ENCODE measurements around the gene CTAGE15. TPM values are rescaled to one million over a fixed set of nuclear protein-coding genes. Genes with fewer than 3 reads are reported as not detected.
"Not testable (repeated sequence)": the region's sequence is repeated elsewhere in the genome, so short reads cannot be mapped to it uniquely, and the experiment has no call there.

CTAGE15 gene, protein sequence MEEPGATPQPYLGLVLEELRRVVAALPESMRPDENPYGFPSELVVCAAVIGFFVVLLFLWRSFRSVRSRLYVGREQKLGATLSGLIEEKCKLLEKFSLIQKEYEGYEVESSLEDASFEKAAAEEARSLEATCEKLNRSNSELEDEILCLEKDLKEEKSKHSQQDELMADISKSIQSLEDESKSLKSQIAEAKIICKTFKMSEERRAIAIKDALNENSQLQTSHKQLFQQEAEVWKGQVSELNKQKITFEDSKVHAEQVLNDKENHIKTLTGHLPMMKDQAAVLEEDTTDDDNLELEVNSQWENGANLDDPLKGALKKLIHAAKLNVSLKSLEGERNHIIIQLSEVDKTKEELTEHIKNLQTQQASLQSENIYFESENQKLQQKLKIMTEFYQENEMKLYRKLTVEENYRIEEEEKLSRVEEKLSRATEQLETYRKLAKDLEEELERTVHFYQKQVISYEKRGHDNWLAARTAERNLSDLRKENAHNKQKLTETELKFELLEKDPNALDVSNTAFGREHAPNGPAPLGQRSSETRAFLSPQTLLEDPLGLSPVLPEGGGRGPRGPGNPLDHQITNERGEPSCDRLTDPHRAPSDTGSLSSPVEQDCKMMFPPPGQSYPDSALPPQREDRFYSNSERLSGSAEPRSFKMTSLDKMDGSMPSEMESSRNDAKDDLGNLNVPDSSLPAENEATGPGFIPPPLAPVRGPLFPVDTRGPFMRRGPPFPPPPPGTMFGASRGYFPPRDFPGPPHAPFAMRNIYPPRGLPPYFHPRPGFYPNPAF
- not detected in 2 replicates for total RNA-seq (2014; rRNA removed; shearing (Covaris generic); ENCODE audit: low replicate concordance)

DNA sequence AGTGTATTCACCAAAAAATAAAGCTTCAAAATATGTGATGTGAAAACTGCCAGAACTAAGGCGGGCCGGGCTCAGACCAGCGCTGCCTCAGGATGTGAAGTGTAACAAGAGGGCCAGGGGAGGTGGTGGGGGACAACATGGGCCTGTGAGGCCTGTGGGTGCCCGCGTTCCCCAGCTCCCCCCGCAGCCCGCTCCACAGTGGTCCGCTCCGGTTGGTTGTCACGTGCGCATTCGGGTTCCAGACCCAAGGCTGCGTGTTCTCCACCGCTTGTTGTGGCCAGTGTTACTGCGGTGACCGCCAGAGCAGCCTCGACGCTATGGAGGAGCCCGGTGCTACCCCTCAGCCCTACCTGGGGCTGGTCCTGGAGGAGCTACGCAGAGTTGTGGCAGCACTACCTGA lies at the start of gene CTAGE15:
TSS of gene CTAGE15 (plus strand) at position 301 of the 400 bp plus-strand sequence. CDS start at position 318, 17 bp downstream.
- DNase-seq, H3K9me3 ChIP-seq, H3K27me3 ChIP-seq: not testable (repeated sequence)

DNA sequence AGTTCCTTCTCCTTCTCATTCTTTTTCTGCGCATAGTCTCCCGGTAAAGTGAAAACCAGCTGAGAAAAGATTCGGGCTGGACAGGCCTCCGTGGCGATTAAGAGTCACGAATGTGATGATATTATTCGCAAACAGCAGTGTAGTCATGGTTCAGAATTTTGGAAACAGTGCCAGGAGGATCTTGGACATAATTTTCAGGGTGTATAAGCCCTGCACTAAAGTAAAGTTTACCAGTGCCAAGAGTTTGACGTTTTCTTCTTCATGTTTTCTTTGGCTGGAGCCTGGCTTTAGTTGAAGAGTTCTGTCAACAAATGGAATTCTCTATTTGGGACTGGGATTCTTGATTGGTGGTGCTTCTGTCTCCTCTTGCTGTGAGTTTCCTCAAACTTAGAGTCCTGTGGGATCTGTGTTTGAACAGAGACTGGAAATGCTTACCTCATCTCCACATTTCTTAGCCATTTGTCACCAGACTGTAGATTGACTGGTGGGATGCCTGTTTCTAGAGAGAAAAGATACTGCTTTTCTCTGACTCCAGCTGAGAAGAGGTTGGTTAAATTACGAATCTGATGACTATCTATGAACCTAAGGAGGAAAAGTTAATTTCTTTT lies 49.2 kb upstream of the CTAGE15 start:
- H3K9me3 ChIP-seq, H3K4me3 ChIP-seq, H3K36me3 ChIP-seq, H3K27me3 ChIP-seq: not testable (repeated sequence)
- peak; percentile 28 for DNase-seq

More for the DNA sequence above, at the start of gene CTAGE15:
- not testable (repeated sequence) for H3K36me3 ChIP-seq, H3K4me3 ChIP-seq

DNA sequence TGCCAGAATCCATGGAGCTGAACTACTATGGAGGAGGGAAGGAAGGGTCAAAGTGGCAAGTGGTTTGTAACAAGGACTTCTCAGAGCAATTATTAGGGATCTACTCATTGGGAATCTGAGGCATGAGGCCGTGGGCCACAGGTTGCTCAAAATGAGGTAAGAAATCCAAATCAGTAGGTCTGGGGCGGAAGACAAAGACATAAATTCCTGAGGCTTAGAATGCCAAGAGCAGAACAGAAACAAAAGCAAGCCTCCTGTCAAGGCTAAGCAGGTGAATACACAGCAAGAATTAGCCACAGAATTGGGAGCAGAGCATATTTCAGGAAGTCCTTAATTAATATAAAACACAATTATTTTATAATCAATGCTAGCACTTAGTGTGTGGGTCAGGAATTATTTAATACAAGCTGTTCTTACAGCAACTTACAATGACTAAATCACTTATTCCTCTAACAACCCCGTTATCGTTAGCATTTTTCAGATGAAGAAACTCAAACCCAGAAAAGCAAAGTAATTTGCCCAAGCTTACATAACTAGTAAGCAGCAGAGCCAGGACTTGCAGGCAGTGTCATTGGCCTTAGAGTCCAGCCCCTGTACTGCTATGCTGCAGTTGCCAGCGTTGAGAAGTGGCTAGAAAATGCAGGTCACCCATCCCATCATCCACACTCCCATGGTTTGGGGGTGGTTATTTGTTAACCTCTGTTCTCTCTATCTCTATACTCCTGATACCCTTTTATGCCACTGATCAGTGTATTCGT lies 40.3 kb upstream of the CTAGE15 start:
- H3K36me3 ChIP-seq, H3K27me3 ChIP-seq, DNase-seq: not testable (repeated sequence)

DNA sequence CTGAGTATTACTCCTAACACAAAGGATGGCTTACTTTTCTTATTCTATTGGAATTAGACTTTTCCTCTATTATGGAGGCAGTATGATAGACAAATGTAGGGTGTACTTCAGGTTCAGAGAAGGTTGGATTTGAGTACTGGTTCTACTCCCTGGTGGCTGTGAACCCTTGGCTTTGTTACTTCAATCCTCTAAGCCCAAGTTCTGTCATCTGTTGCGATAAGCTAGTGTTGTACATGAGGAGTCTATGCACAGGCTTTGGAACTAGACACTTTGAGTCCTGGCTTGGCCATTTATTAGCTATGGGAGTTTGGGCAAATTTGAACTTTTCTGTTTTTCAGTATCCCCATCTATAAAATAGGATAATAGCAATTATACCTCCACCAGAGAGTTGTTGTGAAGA lies 39.7 kb upstream of the CTAGE15 start:
- not testable (repeated sequence) for H3K4me3 ChIP-seq, DNase-seq, H3K36me3 ChIP-seq, H3K9me3 ChIP-seq, H3K27me3 ChIP-seq

More for the DNA sequence above, 40.3 kb upstream of the CTAGE15 start:
- H3K4me3 ChIP-seq, H3K9me3 ChIP-seq: not testable (repeated sequence)

DNA sequence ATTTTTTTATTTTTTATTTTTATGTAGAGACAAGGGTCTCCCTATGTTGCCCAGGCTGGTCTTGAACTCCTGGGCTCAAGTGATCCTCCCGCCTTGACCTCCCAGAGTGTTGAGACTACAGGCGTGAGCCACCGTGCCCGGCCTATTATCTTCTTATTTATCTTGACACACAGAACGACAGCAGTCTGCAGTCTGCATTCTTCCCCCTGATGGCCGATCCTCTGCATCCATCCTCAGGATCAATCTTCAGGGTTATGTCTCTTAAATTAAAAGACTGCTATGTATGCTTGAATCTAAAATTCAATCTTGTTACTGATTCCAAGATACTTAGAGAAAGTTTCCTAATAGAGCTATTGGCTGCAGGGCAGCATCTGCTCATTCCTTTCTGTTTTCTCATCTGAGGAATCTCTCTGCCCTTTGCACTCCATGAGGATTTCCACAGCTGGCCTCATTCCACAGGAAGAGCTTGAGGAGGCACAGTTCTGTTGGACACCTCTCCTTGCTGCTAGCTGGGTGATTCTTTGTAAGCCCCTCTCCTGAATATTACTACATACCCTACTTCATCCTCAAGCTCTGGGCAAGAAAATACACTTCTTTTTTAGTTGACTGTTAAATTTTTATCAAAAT lies 38.3 kb upstream of the CTAGE15 start:
- not testable (repeated sequence) for H3K27me3 ChIP-seq, H3K4me3 ChIP-seq, DNase-seq, H3K9me3 ChIP-seq, H3K36me3 ChIP-seq

DNA sequence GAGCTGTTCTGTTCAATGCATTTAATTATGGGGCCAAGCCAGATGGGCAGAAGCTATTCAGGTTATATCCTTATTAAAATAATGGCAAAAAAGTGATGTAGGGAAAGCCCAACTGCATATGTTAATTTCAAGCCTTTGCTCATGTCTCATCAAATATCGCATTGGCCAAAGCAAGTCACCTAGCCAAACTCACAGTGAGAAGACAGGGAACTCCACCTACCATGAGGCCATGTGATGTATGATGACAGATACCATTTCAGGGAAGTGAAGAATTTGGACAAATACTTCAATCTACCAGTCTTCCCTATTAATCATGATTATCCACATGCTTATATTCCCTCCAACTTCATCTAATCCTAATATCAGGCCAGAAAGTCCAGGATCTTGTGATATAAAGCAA lies 35.2 kb upstream of the CTAGE15 start:
- H3K27me3 ChIP-seq, H3K36me3 ChIP-seq, H3K4me3 ChIP-seq, DNase-seq, H3K9me3 ChIP-seq: not testable (repeated sequence)

DNA sequence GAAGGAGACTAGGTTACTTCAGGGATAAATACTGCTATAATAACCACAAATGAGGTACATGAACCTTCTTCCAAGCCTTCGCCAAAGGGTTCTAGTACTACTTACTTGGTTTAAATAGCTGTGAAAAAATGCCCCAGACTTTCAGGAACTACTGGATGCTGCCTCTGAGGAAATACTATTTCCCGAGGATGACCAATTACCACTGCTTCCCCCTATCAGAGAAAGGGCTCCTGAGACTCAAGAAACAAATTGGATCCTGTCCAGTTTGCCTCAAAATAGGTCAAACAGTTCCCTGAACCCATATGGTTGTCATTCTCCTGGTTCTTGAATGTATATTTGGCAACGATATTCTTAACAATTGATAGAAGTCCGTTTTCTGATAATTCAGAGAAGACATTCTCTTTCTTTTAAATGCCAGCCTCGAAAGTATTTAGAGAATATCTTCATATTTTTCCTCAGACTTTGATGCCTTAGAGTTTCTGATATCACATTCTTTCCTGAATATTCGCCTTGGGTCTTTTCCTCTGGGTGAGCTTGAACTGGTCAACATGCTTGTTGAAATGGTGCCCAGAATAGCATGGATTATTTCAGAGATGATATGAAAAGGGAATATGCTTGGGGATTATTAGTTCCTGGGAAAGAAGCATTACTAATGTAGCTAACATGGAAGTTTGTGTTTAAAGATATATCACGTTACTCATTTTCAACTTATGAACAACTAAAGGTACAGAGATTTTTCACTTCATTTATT lies 28.1 kb upstream of the CTAGE15 start:
- not testable (repeated sequence) for H3K27me3 ChIP-seq, H3K36me3 ChIP-seq, H3K9me3 ChIP-seq, H3K4me3 ChIP-seq, DNase-seq

DNA sequence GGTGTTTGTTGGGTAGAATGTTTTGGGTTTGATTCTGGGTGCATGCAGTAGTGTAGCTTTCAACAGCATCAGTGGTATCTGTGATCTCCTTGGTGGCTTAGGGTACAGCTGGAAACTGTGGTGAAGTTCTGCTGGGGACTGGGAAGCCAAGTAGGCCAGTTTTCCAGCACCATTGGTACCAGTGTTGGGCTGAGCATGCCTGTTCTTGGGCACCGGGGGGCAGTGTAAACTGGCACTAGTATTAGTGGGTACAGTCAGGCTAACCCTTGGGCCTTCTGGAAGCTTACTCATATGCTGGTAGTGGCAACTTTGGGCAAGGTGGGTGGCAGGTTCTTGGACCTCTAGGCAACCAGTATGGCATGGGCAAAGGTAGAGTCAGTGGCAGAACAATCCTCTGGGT lies 15.6 kb upstream of the CTAGE15 start:
- H3K9me3 ChIP-seq, H3K27me3 ChIP-seq, DNase-seq, H3K4me3 ChIP-seq, H3K36me3 ChIP-seq: not testable (repeated sequence)

DNA sequence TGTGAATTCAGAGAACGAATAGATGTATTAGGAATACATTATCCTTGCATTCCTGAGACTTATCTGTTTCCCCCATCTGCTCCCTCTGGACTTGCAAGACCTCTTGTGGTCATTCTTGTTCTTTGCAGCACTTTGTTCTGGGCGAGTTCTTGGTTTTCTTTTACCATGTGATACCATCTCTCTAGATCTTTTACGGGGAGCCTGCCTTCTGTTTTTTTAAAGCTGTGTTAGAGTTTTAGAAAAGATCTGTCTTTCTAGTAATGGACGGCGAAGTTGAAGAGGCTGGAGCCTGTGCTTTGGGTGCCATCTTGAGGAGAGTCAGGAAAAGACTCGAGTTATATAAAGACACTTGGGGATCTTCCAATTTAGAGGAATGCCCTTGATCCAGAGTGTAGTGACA lies 8.3 kb upstream of the CTAGE15 start:
- DNase-seq = peak; percentile 3
- not testable (repeated sequence) for H3K4me3 ChIP-seq, H3K36me3 ChIP-seq, H3K9me3 ChIP-seq, H3K27me3 ChIP-seq

DNA sequence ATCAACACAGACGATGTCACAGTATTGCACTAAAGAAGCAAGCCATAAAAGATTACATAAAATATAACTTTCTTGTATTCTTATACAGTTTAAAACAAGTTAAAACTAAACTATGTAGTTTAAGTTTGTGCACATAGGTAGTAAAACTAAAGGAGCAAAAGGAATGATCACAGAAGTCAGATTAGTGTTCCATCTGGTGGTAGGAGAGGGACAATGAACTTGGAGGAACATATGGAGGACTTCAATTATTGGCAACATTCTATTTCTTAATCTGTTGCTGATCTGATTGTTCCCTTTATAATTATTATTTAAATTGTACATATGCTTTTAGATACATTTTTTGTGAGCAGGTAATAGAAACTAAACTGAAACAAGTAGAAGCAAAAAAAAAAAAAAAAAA lies 5.6 kb upstream of the CTAGE15 start:
- DNase-seq, H3K36me3 ChIP-seq, H3K4me3 ChIP-seq, H3K27me3 ChIP-seq, H3K9me3 ChIP-seq: not testable (repeated sequence)

DNA sequence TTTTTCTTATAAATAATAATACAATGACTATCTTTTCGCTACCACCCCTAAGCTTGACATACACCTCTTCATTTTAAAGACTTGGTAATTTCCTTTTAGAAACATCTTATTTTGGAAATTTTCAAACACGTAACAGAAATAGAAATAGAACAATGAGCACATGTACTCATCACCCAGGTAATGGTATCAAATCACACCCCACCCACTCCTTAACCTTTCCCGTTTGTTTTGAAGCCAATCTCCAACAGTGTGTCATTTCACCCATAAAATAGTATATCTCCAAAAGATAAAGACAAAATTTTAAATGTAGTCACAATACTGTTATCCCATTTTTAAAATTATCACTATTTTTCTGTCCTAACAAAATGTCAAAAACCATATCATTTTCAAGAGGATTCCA lies 16.6 kb downstream of the CTAGE15 start:
- not testable (repeated sequence) for H3K27me3 ChIP-seq, H3K36me3 ChIP-seq, H3K9me3 ChIP-seq, H3K4me3 ChIP-seq, DNase-seq

DNA sequence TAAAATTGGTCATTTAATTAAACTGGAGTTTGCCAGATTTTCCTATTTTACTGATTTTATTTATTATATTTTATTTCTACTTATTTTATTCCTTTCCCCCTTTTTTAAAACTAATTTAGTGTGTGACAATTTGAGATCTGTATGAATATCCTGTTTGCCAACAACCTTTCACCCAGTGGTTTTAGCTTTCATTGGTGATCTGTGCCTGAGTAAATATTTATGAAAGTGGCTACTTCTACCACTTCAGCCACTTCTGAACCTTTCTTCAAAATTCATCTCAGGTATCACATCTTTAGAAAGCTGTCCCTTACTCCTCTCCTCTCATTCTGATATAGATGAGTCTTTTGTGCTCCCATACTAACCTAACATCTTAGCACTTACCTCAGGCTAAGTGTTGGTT lies 18.3 kb downstream of the CTAGE15 start:
- H3K36me3 ChIP-seq, H3K9me3 ChIP-seq, H3K27me3 ChIP-seq, DNase-seq, H3K4me3 ChIP-seq: not testable (repeated sequence)

DNA sequence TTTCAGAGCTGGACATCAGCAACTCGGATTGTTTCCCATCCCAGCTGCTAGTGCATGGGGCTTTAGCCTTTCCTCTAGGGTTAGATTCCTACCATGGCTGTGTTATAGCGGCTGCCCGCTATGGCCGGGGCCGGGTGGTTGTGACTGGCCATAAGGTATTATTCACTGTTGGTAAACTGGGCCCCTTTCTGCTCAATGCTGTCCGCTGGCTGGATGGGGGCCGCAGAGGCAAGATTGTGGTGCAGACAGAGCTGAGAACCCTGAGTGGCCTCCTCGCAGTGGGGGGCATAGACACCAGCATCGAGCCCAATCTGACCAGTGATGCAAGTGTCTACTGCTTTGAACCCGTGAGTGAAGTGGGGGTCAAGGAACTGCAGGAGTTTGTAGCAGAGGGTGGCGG lies 26.5 kb downstream of the CTAGE15 start:
- H3K4me3 ChIP-seq, H3K36me3 ChIP-seq, DNase-seq, H3K9me3 ChIP-seq, H3K27me3 ChIP-seq: not testable (repeated sequence)

DNA sequence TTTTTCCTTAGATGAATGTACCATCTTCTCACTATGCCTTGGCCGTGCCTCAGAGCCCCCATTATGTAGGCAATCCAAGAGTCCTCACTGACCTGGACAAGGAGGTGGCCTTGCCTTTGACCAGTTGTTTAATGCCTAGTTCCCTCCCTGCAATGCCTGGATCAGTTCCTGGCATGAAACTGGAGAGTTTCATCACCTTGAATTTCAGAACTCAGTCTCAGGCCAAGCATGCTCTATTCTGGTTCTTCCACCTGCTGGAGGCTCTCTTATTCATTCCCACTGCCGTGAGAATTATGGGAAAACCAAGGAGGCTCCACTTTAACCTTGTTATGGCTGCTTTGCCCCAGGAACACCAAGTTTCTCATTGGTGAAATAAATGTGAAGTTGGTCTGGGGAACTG lies 31.9 kb downstream of the CTAGE15 start:
- not testable (repeated sequence) for H3K9me3 ChIP-seq, H3K36me3 ChIP-seq, H3K27me3 ChIP-seq, DNase-seq, H3K4me3 ChIP-seq

DNA sequence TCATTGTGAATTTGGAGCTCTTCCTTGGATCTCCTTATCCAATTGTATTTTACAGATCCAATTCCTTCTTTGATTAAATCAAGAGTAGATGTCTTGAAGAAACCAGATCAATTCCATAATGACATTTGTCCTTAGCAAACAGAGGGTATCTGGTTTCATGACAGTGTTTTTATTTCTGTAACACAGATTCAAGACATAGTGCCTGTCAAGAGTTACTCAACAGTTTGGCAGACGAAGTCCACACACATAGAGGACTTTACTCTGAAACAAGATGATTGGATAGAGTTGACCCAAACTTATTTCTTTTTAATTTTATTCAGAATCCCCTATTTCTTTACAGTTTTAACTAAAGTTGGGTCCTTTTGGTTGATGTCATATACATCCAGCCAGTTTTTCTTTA lies 34.5 kb downstream of the CTAGE15 start:
- H3K4me3 ChIP-seq, H3K36me3 ChIP-seq, H3K27me3 ChIP-seq, H3K9me3 ChIP-seq, DNase-seq: not testable (repeated sequence)

DNA sequence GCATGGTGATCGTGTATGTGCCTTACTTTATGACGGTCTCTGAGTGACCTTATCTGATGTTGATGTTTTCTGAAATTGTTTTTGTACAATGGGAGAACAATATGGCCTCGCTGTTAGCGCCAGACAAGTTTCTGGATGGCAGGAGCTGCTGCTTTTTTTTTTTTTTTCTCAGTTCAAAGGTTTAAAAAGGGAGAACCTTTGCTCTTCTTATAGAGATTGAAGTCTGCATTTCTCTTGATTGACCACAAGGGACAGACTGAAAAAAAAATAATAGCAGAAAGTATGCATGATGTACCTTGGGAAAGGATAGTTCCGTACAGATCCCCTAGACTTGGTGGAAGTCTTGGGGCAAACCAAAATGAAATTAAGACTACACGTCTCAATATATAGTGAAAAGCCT lies 43.9 kb downstream of the CTAGE15 start:
- not testable (repeated sequence) for DNase-seq, H3K4me3 ChIP-seq, H3K36me3 ChIP-seq, H3K9me3 ChIP-seq, H3K27me3 ChIP-seq

All from MG63 (cell line).